ENCODE results near the gene SUPT5H. TPM values are rescaled to one million over a fixed set of nuclear protein-coding genes. Genes with fewer than 3 reads are reported as not detected.

Gene SUPT5H
- total RNA-seq, 1 donor from 2014 or later: 79.9 TPM

DNA sequence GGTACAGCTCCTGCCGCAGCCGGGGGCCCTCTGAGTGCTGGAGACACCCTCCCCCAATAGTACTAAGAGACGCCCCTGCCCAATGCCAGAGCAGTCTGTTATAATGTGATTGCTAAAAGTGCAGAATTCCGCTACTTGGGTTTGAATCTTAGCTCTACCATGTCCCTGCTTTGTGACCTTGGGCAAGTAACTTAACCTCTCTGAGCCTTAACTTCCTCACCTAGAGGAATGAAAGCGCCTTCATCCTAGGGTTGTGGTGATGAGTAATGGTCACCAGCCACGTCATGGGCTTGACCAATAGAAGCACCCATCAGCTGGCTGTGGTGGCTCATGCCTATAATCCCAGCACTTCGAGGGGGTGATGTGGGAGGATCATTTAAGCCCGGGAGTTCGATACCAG is 26.4 kb upstream of the SUPT5H start:
- no peak for DNase-seq (ENCODE audit: low spot score)
- intact Hi-C loops (cut with DNase I): loop anchor here (10.0 kb wide), 2 partner anchors 294 to 1296 kb away; partner anchors contain the start of genes COQ8B, ITPKC and PAK4

DNA sequence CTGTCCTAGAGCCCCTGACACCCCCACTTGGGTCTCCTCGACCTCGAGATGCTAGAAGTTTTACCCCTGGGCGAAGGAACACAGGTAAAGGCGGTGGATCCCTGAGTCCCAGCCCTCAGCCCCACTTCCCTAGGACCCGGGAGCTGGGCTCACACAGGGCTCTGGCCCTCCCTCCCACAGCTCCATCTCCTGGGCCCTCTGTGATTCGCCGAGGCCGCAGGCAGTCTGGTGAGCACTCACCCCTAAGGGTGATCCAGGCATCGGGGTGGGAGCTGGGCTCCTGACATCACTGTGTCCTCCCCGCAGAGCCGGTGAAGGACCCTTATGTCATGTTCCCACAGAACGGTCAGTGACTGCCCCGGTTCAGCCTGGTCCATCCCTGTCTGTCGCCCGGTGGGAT is 24.6 kb upstream of the SUPT5H start:
- no peak for DNase-seq (ENCODE audit: low spot score)
- intact Hi-C loops (cut with DNase I): no loop called here

DNA sequence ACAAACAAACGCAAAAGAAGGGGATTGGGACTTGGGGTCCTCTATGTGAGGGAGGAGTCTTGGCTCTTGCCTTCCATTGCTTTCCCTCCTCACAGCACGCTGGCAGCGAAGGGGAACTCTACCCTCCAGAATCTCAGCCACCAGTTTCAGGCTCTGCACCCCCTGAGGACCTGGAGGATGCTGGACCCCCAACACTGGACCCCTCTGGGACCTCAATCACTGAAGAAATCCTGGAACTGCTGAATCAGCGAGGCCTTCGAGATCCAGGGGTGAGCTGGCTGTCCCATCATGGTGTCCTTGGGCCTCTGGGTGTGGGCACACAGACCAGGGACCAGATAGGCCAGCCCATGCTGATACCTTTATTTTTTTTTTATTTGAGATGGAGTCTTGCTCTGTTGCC is 23.4 kb upstream of the SUPT5H start:
- DNase-seq (ENCODE audit: low spot score): no peak
- intact Hi-C loops (cut with DNase I): no loop called here

DNA sequence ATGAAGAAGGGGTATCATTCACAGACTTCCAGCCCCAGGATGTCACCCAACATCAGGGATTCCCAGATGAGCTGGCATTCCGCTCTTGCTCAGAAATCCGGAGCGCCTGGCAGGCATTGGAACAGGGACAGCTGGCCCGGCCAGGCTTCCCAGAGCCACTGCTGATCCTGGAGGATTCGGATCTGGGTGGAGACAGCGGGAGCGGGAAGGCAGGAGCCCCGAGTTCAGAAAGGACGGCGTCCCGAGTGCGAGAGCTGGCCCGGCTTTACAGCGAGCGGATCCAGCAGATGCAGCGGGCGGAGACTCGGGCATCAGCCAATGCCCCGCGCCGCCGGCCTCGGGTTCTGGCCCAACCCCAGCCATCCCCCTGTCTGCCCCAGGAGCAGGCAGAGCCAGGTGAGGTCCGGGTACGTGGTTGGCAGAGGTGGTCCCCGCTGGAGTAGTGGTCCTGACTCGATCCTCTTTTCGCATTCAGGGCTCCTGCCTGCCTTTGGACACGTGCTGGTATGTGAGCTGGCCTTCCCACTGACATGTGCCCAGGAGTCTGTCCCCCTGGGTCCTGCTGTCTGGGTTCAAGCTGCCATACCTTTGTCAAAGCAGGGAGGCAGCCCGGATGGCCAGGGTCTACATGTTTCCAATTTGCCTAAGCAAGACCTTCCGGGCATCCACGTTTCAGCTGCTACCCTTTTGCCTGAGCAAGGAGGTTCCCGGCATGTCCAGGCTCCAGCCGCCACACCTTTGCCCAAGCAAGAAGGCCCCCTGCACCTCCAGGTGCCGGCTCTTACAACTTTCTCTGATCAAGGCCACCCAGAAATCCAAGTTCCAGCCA is 21.9 kb upstream of the SUPT5H start:
- intact Hi-C loops (cut with DNase I): no loop called here
- no peak for DNase-seq (ENCODE audit: low spot score)

DNA sequence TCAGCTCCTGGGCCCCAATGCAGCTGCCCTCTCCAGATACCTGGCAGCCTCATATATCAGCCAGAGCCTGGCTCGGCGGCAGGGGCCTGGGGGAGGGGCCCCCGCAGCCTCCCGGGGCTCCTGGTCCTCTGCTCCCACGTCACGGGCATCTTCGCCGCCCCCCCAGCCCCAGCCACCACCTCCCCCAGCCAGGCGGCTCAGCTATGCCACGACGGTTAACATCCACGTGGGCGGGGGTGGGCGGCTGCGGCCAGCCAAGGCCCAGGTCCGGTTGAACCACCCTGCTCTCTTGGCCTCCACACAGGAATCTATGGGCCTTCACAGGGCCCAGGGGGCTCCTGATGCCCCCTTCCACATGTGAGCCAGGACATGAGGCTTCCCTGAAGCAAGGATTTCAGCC is 20.4 kb upstream of the SUPT5H start:
- no peak for DNase-seq (ENCODE audit: low spot score)
- intact Hi-C loops (cut with DNase I): no loop called here

DNA sequence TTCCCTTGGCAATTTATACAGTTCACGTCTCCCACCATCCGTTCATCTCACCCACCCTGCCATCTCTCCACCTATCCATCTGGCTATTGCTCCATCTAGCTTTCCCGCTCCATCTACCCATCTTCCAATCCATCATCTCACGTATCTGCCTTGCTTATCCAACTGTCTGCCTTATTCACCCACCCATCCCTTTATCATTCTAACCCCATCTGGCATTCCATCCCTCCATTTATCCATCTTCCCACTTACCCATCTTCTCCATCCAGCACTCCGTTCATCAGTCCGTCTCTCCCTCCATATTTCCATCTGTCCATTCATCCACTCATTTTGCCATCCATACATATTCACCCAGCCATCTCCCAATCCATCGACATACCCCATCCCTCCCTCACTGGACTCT is 19.6 kb upstream of the SUPT5H start:
- DNase-seq (ENCODE audit: low spot score): no peak
- intact Hi-C loops (cut with DNase I): no loop called here

DNA sequence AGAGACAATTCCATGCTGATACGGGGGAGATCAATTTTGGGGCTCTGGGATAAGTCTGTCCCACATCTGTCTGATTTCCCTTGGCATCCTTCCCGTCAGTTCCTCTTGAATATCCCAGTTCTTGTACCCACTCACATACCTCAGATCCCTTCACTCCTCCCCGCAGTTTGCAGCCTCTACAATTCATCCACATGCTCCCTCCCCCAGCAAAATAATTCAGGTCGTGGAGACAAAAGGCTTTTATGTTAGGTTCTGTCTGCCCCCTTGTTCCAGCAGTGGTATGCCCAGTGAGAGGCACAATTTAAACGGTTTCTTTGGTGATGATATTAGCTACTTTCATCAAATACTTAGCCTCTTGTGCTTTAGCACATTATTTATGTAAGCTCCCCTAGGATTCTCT is 19.2 kb upstream of the SUPT5H start:
- no peak for DNase-seq (ENCODE audit: low spot score)
- intact Hi-C loops (cut with DNase I): no loop called here

DNA sequence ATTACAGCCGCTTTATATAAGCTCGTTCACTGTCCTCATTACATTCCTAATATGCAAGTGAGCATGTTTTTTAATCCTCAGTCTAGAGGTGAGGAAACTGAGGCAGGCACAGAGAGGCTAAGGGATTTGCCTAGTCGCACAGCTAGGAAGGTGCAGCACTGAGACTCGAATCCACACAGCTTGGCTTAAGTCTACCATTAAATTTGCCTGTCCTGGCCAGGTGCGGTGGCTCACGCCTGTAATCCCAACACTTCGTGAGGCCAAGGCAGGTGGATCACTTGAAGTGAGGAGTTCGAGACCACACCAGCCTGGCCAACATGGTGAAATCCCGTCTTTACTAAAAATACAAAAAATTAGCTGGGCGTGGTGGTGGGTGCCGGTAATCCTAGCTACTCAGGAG is 17.7 kb upstream of the SUPT5H start:
- no peak for DNase-seq (ENCODE audit: low spot score)
- intact Hi-C loops (cut with DNase I): no loop called here

DNA sequence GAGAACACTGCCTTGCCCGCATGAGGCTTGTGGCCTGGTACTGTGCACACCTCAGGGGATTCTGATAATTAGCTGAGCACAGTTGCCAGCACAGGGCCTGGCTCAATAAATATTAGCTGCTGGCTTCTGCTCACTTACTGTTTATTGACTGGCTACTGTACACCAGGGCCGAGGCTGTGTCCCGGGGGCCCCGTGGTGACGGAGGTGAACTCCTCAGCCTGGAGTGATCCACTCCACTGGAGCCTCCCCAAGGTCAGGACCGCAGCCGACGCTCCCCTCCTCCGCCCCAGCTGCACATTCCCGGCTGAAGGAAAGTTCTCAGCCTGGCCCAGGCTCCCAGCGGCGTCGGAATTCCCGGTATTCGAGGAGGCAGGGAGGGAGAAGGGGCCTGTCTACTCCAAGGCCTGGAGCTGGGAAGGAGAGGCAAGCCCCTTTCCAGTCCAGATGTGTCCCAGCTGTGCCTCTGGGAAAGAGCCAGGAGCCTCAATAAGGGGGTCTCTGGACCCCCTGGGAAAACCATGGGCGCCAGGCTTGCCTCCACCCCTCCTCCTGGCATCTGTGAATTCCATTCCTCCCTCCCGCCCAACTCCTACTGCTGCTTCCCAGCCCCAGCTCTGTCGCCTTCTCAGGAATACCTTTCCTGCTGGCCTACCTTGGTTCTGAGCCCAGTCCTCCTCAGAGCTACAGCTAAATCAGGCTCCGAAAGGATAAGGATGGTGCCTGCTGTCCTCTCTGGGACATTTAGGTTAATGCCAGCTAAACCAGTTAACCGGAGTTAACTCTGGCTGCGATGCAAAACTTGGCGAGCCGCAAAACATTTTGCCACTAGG is 16.9 kb upstream of the SUPT5H start:
- intact Hi-C loops (cut with DNase I): no loop called here
- peak; percentile 82 for DNase-seq (ENCODE audit: low spot score)

DNA sequence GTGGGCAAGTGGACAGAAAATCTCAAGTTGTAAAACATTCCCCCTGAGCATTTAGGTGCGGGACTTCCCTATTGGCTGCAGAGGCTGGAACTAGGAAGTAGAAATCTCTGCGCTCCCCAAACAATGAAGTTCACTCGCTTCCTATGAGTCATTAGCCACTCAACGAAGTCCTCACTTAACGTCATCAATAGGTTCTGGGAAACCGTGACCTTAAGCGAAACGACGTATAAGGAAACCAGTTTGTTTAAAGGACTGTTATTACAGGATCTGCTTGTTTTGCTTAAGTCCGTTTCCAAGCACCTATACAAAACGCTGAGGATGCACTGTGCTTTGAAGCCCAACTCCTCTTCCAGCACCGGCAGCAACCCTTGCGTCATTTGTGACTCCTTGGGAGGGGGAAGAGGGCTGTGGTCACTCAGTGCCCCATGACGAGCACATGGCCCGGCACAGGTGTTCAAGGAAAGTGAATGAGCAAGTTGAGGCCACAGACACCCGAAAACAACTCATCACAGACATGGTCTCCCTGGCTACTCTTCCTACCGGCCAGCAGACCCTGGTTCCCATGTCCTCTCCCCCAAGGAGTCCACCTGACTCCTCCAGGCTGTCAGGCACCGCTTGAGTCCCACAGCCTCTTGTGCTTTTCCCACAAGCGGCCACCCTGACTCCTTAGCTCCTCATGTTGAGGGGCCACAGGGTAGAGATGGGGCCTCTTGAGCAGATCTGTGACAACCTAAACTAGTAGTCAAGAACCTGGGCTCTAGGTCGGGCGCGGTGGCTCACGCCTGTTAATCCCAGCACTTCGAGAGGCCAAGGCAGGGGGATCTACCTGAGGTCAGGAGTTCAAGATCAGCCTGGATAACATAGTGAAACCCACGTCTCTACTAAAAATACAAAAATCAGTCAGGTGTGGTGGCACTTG is 14.4 kb upstream of the SUPT5H start:
- no peak for DNase-seq (ENCODE audit: low spot score)
- intact Hi-C loops (cut with DNase I): no loop called here

DNA sequence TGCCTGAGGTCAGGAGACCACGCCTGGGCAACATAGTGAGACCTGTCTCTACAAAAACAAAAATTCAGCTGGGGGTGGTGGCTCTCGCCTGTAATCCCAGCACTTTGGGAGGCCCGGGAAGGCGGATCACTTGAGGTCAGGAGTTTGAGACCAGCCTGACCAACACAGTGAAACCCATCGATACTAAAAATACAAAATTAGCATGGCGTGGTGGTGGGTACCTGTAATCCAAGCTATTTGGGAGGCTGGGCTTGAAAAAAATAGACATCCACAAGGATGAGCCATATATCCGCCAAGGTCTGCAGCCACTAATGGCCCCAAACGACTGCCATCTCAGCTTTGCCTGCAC is 12.7 kb upstream of the SUPT5H start:
- no peak for DNase-seq (ENCODE audit: low spot score)
- intact Hi-C loops (cut with DNase I): no loop called here

DNA sequence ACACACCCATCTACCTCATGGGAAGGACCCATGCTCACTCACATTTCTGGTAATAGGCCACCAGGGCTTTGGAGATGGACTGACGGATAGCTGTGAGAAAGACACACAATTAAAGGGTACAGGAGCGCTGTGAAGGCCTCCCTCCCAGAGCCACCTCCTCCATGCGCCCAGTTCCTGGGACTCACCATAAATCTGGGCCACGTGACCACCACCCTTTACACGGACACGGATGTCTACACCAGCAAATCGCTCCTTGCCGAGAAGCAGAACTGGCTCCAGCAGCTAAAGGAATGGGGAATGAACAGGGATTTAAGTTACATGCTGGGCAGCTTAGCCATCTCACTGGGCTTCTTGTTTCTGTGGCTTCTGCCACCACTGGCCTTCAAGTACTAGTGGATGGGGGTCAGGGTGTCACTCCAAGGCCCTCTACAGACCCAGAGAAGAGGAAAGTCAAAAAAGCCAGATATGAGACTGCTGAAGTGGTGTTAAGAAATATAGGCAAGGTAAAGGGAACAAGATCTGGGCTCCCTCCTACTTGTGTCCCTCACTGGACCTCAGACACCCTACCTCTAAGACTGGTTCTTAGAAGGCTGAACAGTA is 11.8 kb upstream of the SUPT5H start:
- DNase-seq (ENCODE audit: low spot score): no peak
- intact Hi-C loops (cut with DNase I): no loop called here

DNA sequence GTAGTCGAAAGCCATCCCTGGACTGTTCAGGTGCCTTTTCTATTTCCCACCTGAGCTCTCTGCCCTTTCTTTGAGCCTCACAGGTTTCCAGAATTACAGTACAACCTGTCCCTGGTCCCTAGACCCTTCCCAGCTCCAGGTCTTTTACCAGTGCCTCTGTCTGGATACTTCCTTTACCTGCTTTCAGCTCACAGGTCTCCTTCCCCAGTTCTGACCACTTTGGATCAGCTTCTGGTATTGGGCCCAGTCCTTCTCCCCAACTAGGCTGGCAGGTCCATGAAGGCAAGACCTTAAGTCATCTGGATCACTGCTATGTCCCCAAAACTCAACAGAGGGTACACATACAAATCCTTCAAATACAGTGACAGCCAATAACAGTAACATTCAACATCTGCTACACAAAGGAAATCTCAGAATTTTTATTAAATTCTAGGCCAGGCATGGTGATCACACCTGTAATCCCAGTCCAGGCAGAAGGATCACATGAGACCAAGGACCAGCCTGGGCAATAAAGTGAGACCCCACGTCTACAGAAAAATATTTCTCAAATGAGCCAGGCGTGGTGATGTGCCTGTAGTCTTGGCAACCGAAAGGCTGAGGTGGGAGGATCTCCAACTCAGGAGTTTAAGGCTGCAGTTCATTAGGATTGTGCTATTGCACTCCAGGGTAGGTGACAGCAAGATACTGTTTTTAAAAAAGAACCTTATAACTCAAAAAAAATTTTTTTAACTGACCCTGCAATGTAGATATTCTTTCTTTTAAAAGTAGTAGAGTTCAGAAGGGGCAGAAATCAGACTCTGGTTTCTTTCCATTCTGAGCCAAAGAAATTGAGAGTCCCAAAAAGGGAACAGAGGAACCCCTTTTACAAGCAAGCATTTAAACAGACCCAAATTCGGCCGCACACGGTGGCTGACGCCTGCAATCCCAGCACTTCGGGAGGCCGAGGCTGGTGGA is 11.0 kb upstream of the SUPT5H start:
- no peak for DNase-seq (ENCODE audit: low spot score)
- intact Hi-C loops (cut with DNase I): no loop called here

DNA sequence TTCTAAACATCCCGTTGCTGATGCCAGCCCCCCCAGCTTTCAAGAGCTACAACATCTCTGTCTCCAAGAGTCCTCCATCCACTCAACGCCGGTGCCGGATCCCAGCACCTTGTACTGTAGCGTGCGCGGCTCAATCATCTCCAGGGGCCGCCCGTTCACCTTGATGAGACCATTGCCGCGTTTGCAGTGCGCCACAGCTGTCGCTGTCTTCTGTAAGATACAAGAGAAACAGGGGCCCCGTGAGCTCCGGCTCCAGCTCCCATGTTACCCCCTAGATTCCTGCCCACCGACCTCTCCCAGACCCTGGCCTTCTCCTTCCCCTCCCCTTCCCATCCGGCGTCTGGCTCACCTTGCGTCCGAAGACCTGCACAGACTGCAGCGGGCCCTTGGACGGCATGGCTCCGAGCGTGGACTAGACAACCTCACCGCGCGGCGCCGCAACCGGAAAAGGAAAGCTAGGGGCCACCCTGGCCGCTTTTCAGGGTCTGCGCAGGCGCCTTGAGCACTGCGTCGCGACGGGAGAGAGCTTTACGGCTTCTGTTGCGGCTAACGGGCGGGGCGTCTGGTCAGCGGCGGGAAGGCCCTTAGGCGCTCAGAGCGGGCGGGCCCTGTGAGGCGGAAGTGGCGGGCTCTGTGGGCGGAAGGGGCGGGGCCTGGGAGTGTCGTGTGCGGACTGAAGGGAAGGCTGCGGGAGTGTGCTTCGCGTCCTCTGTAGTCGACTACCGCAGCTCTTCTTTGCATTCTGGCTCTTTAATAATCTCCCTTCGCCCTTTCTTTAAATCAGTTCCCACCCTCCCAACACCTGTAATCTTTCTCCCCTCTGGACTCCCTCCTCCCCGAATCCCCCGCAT is 9.7 kb upstream of the SUPT5H start, which contains the start of gene RPS16:
Gene RPS16, minus strand, starts transcription at position 451 of the 851 bp plus-strand sequence. Its CDS starts 54 bp downstream, at position 397.
- peak; percentile 100 for DNase-seq (ENCODE audit: low spot score)
- intact Hi-C loops (cut with DNase I): no loop called here

DNA sequence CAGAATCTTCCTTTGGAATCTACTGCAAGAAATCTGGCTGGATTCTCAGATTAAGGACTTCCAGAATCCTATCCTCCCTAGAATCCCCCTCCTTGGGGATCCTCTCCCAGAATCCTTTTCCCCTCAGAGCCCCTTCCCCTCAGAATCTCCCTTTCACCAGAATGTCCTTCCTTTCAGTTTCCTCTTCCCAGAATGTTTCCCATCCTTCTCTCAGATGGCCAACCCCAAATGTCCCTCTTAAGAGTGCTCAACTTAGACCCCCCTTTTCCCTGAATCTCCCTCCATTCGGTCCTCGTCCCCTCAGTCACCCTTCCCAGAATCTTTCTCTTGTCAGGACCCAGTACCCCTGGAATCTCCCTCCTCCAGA is 9.0 kb upstream of the SUPT5H start:
- intact Hi-C loops (cut with DNase I): no loop called here
- no peak for DNase-seq (ENCODE audit: low spot score)

DNA sequence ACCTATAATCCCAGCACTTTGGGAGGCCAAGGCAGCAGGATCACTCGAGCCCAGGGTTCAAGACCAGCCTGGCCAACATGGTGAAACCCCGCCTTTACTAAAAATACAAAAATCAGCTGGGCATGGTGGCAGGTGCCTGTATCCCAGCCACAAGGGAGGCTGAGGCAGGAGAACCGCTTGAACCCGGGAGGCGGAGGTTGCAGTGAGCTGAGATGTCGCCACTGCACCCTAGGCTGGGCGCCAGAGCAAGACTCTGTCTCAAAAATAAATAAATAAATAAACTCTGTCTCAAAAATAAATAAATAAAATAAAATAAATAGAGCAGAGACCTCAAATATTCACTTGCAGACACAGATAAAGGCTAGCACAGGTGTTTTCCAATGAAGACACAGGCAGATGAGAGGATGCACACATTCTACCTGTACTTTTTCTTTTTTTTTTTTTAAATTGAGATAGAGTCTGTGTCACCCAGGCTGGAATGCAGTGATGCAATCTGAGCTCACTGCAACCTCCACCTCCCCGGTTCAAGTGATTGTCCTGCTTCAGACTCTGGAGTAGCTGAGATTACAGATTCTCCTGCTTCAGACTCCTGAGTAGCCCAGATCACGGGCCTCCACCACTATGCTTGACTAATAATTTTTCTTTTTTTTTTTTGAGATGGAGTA is 7.0 kb upstream of the SUPT5H start:
- intact Hi-C loops (cut with DNase I): no loop called here
- DNase-seq (ENCODE audit: low spot score): no peak

DNA sequence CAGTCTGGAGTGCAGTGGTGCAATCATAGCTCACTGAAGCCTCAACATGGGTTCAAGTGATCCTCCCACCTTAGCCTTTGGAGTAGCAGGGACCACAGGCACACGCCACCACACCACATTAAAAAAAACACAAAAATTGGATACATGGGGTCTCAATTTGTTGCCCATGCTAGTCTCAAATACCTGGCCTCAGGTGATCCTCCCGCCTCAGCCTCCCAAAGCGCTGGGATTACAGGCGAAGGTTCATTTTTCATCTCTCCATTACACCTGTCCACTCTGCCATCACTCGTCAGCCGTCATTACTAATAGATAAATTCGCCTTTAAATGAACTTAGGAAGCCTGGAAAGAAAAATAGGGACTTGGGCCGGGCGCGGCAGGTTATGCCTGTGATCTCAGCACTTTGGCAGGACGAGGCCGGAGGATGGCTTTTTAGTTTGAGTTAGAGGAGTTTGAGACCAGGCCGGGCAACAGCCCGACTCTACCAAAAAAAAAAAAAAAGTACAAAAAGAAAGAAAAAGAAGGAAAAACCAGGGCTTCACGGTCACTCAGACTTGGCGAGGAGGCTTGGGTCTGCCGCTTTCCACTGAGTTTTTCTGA is 685 bp upstream of the SUPT5H start:
- intact Hi-C loops (cut with DNase I): loop anchor here (5.0 to 10.0 kb wide), 2 partner anchors 38 to 90 kb away; partner anchors contain the start of genes EID2B and TIMM50
- DNase-seq (ENCODE audit: low spot score): no peak

All from cardiac septum (tissue), 1 donor.